GM19467 (cell line): Measurements from ENCODE around the gene AGBL2.
"Not testable (repeated sequence)": the region's sequence is repeated elsewhere in the genome, so short reads cannot be mapped to it uniquely, and the experiment has no call there.

Experiments
- ATAC-seq: cut with Tn5 transposase; IDR thresholded peaks from one replicate; pipeline ENCODE4 v1.9.1; 2021; ENCODE audit warnings: mild to moderate bottlenecking, moderate library complexity; ENCODE audit not compliant: unreplicated experiment

AGBL2 gene

DNA sequence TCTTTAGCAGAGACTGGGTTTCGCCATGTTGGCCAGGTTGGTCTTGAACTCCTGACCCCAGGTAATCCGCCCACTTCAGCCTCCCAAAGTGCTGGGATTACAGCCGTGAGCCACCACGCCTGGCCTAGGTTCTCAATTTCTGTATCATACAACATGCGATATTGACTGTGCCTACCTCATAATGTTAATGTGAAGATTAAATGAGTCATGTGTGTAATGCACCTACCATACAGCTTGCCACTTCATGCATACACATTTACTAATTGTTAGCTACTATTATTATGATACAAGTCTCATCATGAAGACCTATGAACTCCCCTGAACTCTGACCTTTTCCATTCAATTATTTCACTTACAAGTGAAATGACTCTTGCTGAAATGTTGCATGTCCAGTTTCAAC lies 25.7 kb downstream of the AGBL2 start:
- no peak for ATAC-seq

DNA sequence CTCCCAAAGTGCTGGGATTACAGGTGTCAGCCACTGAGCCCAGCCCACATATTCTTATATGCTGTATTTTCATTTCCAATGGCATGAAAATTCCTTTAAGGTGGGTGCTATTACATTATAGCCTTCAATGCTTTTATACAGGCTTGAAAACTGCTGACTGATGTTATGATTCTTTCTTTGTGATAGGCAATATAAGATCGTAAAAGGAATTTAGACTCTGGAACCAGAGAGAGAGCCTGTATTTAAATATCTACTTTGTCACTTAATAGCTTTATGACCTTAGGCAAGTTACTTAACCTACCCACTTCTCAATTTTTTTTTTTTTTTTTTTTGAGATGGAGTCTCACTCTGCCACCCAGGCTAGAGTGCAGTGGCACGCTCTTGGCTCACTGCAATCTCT lies 26.2 kb downstream of the AGBL2 start:
- ATAC-seq = no peak

DNA sequence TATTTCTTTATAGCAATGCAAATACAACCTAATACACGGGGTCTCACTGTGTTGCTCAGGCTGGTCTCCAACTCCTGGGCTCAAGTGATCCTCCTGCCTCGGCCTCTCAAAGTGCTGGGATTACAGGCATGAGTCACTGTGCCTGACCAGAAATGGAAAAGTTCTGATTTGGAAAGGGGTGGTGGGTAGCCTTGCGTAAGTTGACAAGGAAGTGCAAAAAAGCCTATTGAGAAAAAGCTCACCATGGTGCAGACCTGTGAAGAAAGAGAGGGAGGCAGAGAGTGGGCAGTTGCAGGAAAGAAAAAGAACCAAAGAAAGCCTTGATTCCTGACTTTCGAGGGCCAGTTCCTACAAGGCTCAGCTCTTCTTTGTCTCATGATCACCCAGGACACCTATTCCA lies 27.1 kb downstream of the AGBL2 start:
- ATAC-seq = no peak

DNA sequence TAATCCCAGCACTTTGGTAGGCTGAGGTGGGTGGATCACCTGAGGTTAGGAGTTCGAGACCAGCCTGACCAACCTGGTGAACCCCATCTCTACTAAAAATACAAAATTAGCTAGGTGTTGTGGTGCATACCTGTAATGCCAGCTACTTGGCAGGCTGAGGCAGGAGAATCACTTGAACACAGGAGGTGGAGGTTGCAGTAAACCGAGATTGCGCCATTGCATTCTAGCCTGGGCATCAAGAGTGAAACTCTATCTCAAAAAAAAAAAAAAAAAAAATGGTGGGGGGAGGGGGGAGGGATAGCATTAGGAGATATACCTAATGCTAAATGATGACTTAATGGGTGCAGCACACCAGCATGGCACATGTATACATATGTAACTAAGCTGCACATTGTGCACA lies 28.5 kb downstream of the AGBL2 start:
- not testable (repeated sequence) for ATAC-seq

DNA sequence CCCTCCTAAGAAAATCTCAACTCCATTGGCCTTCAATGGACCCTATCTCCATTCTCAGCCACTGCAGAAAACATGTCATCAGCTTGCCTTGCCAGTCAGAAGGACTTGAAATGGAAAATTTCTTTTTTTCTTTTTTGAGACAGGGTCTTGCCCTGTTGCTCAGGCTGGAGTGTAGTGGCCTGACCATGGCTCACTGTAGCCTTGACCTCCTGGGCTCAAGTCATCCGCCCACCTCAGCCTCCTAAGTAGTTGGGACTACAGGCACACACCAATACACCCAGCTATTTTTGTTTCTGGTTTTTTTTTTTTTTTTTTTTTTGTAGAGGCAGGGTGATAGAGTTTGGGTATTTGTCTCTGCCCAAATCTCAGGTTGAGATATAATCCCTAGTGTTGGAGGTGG lies 29.0 kb downstream of the AGBL2 start:
- ATAC-seq = no peak

DNA sequence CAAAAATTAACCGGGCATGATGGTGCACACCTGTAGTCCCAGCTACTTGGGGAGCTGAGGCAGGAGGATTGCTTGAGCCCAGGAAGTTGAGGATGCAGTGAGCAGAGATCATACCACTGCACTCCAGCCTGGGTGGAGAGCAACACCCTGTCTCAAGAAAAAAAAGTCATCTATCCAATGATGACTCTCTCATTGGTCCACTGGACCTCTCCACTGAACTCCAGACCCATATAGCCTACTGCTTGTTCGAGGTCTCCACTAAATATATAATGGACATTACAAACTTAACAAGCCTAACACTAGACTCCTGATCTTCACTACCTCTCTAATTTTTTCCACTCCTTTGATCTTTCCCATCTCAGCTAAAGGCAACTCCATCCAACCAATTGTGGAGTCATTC lies 39.3 kb downstream of the AGBL2 start:
- no peak for ATAC-seq

DNA sequence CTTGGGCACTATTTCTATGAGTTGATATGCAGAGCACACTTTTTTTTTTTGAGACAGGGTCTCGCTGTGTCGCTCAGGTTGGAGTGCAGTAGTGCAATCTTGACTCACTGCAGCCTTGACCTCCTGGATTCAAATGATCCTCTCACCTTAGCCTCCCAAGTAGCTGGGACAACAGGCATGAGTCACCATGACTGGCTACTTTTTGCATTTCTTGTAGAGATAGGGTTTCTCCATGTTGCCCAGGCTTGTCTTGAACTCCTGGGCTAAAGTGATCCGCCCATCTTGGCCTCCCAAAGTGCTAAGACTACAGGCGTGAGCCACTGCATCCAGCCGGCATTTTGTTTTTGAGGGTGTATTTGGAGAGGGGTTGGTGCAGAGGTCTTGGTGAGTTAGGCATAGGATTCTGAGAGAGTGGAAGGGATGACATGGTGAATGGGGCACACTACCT lies 42.9 kb downstream of the AGBL2 start:
- ATAC-seq = no peak

DNA sequence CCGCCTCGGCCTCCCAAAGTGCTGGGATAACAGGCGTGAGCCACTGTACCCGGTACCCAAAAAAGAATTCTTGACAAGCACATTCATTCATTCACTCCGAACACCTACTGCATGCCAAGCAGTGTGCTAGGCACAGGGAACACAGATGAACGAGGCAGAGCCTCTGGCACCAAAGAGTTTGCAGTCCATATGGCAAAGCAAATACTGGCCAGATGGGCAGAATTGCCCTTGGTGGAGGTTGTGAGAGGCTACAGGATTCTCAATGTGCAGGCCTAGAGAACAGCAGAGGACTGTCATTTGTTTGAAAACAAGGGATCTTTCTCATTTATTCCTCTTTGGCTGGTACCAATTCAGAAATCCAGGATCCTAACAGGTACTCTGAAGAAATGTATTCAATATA lies 45.3 kb downstream of the AGBL2 start:
- no peak for ATAC-seq

DNA sequence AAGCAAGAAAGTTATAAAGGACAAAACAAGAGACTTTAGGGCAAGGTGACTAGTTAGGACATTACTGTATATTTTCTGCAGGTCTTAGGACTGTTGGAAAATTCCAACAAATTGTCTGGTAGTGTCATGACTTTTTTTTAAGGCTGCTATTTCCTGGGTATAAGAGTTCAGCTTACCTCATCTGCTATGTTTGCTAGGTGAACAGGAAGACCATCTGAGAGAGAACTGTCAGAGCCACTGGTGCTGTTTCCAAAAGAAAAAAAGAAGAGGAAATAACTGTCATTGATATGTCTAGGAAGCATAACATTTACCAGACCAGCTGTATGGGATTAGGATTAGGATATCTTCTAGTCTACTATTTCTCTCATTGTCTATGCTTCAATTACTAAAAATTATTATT lies 46.5 kb downstream of the AGBL2 start:
- ATAC-seq = no peak

DNA sequence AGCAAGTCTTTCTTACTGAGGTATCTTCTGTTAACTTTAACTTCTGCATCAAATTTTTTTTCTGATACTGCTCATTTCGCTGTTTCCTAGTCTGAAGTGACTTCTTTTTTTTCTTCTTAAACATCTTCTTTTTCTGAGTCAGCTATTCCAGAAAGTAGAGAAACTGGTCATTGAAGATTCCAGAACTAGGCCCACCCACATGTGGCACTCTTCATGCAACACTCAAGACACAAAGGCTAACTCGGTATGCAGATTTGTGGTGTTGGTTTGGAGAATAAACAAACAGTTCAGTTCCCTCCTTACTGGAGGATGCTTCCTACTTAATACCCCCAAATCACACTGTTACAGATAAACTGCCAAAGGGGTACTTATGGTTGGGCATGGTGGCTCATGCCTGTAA lies 47.6 kb downstream of the AGBL2 start:
- no peak for ATAC-seq

DNA sequence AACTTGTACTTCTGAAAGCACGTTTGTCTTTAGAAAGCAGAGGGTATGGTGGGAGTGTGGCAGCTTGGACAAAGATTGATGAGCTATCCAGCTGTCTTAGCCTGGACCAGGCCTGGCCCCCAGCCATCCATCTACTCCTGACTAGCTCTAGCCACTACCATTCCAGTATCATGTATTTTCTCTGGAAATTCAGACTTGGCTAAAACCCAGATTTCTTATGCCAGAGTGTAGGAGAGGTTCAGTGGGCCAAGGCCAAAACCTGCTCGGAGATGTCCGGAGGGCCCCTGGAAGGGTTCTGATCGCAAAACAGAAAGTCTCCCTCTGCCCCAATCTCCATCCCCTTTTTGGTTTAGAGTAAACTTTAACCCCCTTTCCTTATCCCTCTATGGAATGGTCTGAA lies 48.0 kb downstream of the AGBL2 start:
- no peak for ATAC-seq

DNA sequence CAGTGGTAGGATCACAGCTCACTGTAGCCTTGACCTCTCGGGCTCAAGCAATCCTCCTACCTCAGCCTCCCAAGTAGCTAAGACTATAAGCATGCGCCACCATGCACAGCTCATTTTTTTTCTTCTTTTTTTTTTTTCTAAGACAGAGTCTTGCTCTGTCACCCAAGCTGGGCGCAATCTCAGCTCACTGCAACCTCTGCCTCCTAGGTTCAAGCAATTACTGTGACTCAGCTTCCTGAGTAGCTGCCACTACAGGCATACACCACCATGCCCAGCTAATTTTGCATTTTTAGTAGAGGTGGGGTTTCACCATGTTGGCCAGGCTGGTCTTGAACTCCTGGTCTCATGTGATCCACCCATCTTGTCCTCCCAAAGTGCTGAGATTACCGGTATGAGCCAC lies 50.2 kb downstream of the AGBL2 start:
- ATAC-seq = not testable (repeated sequence)

DNA sequence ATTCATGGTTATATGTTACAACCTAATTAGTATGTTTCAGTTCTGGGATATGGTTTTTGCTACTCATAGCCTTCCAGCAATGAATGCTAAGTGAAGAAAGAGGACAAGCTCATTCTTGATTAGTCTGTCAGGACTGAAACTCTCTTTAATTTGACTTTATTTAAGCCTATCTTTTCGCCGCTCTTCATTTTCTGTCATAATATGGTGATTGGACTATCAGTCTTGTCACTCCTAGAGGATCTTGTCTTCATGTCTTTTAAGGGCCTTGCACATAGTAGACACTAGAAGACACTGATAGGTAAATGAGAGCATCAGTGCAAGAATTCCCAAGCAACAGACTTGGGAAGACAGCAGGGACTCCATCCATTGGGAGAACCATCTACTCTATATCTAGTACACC lies 53.9 kb downstream of the AGBL2 start:
- ATAC-seq = no peak

DNA sequence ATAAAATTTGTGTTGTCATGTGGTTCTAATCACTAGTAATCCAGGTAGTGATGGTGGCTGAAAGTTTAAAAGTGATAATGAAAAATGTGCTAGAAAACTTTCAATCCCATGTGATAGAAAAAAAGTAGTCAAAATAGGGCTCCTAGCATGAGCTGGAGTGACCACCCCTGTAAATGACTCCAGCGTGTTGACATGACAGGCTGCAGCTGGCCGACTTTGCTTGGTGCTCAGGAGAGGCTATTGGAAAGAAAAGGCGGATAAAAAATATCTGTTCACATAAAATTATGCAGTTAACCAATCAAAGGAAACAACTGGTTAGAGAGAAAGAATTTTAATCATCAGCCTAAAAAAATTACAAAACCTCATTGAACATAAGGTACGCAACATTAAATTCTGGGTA lies 55.9 kb downstream of the AGBL2 start:
- ATAC-seq = no peak

DNA sequence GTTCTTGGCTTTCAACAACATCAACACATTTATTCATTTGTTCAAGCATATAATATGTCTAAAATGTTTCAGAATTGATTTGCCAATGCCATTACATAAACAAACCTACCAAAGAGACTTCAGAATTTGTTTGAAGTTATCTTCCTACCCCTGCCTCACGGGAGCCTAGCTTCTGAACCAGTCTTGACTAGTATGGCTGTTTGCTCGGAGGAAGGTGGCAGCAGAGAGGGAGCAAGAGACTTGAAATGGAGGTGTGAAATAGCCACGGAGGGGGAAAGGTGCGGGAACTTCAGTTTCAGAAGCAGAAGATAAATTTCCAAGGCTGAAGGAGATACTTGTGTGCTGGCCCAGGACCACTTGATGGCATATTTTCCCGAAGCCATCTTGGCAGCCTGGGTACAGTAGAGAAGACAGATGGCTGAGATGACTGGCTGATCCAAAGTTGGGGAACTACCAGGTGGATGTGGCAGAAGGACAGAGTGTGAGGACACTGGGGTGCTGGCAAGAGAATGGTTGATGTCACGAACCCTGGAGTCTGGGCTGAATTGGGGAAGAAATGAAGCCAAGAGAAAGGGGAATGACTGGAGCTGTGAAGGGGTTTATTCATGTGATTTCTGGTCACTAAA lies 58.8 kb downstream of the AGBL2 start:
- no peak for ATAC-seq

DNA sequence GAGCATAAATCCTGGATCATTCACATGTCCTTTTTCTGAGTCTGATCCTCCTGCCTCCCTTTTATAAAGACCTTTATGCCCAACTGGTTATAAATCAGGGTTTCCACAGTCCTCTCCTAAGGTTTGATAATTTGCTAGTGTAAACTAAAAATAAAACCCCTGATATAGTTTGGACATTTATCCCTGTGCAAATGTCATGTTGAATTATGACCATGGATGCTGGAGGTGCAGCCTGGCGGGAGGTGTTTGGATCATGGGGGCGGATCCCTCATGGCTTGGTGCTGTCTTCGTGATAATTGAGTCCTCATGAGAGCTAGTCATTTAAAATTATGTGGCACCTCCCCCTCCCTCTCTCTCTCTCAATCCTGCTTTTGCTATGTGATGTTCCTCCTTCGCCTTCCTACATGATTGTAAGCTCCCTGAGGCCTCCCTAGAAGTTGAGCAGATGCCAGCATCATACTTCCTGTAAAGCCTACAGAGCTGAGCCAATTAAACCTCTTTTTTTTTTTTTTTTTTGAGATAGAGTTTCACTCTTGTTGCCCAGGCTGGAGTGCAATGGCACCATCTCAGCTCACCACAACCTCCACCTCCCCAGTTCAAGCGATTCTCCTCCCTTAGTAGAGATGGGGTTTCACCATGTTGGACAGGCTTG lies 63.2 kb downstream of the AGBL2 start:
- ATAC-seq = no peak

DNA sequence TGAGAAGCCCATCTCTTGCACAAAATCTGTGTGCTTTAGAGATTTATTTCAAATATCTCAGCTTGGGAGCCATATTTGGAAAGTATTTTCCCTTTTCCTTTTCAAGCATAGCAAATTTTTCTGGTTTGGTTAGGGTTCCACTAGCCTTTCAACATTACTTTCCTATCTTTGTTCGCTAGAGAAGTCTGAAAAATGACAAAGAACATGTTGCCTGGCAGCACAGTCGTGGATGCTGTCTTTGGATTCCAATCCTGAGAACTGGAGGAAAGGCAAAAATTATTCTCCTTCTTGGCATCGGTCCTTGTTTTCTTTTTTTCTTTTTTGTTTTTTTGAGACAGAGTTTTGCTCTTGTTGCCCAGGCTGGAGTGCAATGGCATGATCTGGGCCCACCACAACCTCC lies 65.9 kb downstream of the AGBL2 start:
- ATAC-seq = no peak

DNA sequence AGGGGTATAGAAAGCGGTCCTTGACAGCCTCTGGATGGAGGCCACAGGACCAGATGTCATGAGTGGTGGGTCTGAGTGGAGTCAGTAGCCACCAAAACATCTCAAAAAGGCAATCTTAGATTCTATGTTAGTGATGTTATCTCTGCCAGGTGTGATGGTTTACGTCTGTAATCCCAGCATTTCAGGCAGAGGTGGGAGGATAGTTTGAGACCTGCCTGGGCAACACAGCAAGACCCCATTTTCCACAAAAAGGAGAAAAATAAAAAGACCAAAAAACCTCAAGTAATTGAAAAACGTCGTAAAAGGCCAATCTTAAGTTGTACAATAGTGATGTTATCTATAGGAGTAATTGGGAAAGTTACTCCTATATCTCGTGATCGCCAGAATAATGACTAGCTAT lies 69.2 kb downstream of the AGBL2 start:
- no peak for ATAC-seq

DNA sequence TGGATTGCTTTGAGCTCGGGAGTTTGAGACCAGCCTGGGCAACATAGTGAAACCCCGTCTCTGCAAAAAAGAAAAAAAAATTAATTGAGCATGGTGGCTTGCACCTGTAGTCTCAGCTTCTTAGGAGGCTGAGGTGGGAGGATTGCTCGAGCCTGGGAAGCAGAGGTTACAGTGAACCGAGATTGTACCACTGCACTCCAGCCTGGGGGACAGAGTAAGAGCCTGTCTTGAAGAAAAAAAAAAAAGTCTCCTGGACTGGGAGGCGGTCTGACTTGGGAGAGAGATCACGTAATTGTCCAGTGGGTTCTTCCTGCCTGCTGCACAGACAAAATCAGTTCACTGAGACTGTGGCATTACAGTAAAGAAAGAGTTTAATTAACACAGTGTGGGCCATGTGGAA lies 69.7 kb downstream of the AGBL2 start:
- ATAC-seq = no peak

DNA sequence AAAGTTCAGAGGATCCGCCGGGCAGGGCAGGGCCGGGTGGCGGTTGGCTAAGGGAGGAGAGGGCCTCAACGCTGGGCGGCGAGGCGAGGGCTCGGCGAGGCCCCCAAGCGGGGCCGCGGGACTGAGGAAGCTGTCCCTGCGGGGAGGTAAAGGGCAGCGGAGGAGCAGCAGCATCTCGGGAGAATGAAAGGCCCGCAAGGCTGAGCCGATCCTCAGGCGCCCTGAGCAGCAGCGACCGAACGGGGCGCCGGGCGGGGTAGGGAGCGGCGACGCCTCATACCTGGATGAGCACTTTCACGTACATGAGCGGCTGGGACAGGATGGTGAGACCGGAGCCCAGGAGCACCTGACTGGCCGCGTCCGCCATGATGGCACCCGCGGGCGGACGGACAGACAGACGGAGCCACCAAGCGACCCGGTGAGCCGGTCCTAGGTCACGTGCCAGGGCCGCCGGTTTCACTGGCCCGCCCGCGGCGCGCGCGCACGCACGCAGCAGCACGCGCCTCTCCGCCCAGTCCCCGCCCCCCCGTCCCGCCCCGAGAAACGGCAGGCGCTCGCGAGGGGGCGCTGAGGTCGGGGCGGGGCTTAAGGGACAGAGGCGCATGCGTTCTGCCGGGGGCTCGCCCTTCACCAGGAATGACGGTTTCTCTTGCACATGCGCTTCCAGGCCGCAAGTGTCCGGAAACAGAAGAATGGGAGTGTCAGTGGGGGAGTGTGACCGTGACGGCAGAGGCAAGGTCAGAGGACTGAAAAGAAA lies 72.9 kb downstream of the AGBL2 start, which contains the start of gene MTCH2:
MTCH2 (minus strand) TSS at position 461 of the 757 bp plus-strand sequence; CDS start at position 367, 94 bp downstream.
- ATAC-seq = peak; percentile 89

DNA sequence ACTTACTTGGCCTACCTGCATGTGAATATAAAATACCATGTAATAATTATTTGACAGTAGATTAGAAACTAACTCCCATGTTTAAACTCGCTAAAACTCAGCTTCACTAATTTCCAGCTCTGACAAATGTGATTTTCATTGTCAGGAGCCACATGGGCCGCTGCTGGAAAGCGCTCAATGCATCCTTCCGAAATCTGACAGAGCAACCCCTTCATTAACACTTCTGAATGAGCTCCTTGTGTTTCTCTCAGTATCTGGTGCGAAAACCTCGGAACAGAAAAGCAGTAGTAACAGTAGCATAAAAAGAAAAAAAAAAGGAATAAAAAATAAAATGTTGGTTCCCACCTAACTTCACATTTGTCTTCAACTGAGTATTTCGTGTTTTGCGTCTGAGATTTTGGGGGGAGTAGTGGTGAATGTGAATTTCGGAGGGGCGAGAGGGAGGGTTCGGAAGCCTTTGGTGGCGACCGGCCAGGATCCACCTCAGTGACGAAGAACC lies 73.5 kb downstream of the AGBL2 start:
- no peak for ATAC-seq

DNA sequence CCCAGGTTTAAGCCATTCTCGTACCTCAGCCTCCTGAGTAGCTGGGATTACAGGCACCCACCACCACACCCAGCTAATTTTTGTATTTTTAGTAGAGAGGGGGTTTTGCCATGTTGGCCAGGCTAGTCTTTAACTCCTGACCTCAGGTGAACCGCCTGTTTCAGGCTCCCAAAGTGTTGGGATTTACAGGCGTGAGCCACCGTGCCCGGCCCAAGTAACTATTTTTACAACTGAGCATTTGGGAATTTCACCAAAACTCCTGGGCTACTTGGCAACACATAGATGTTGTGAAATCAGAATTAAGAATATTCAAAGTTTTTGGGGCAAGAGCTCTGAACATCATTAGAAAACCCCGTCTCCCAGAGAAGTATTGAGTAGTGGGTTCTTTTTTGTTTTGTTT lies 74.7 kb downstream of the AGBL2 start:
- ATAC-seq = not testable (repeated sequence)
